ENCODE data around the gene IRGQ.
"Not testable (repeated sequence)": the region's sequence is repeated elsewhere in the genome, so short reads cannot be mapped to it uniquely, and the experiment has no call there.

IRGQ gene

DNA sequence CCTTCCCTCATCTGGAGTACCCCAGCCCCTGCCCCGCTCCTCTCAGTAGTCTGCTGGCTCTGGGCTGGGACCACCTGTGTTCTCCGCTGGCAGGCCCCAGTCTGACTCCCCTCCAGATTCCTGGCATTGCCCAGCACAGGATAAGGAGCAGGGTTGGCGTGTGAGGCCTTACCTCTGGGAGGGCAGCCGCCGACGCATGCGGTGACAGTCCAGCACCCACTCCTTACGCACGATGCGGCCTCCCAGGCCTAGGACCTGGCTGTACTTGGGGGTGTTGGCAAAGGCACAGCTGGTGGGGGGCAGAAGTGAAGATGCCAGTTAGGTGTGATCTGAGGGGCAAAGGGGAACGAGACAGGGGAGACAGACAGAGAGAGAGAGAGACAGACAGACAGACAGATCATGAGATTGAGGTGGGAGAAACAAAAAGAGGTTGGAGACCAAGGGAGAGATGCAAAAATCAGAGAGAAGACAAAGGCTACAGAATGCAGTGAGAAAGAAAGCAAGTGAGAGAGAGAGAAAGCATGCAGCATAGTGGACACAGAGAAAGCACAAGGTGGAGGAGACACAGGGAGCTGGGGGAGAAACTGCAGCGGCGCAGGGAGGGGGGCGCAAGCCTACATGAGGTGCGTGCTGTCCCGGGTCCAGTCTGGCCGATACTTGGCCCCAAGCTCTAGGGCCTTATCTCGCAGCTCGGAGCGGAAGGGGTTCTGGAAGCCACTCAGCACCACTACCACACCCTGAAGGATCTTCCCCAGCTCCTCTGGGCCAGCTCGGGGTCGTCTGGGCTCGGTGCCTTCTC is 44.3 kb downstream of the IRGQ start:
- H3K36me3 ChIP-seq (ENCODE audit: insufficient read depth, low read length) = peaks cover 63% of the 10 kb centered on the region
- H3K9me3 ChIP-seq (ENCODE audit: low read length) = no peaks in the 10 kb centered on the region
- no peaks in the 10 kb centered on the region for H3K27me3 ChIP-seq (ENCODE audit: insufficient read depth, low read length)
- H3K4me3 ChIP-seq (ENCODE audit: low read length) = no peak overlapping the region
- peaks cover 4% of the 10 kb centered on the region for H3K4me1 ChIP-seq (ENCODE audit: insufficient read depth, low read length)
- H2AFZ ChIP-seq (ENCODE audit: low read depth, low read length) = no peak overlapping the region

DNA sequence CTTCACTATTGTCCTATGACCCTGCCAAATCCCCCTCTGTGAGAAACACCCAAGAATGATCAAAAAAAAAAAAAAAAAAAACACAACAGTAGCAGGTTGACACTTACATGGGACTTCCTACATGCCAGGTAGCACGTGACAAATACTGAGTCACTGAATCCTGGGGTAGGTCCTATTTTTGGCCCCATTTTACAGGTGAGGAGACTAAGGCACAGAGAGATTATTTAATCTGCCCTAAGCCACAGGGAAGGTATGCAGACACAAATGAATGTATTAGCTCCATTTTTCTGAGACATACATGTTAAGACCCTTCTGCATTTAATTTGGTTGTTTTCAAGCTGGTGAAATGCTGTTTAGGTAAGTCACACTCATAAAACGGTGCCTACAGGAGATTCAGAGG is 47.2 kb downstream of the IRGQ start:
- Histone ChIP-seq H2AFZ (ENCODE audit: low read depth, low read length) (no peak overlapping the region), H3K4me3 (ENCODE audit: low read length) (no peak overlapping the region), H3K36me3 (ENCODE audit: insufficient read depth, low read length) (peaks cover 76% of the 10 kb centered on the region), H3K27me3 (ENCODE audit: insufficient read depth, low read length) (no peaks in the 10 kb centered on the region), H3K9me3 (ENCODE audit: low read length) (no peaks in the 10 kb centered on the region), H3K4me1 (ENCODE audit: insufficient read depth, low read length) (peaks cover 4% of the 10 kb centered on the region)

DNA sequence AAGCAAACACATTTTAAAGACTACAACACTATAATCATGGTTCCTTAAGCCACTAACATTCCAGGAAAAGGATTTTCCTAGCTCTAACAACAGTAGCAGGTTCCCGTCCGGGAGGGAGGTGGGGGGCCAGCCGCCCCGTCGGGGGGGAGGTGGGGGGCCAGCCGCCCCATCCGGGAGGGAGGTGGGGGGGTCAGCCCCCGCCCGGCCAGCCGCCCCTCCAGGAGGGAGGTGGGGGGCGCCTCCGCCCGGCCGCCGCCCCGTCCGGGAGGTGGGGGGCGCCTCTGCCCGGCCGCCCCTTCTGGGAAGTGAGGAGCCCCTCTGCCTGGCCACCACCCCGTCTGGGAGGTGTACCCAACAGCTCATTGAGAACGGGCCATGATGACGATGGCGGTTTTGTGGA is 48.0 kb downstream of the IRGQ start:
- H3K4me3 ChIP-seq (ENCODE audit: low read length); H3K9me3 ChIP-seq (ENCODE audit: low read length); H3K27me3 ChIP-seq (ENCODE audit: insufficient read depth, low read length); H2AFZ ChIP-seq (ENCODE audit: low read depth, low read length); H3K4me1 ChIP-seq (ENCODE audit: insufficient read depth, low read length): not testable (repeated sequence)
- H3K36me3 ChIP-seq (ENCODE audit: insufficient read depth, low read length) = peaks cover 78% of the 10 kb centered on the region

DNA sequence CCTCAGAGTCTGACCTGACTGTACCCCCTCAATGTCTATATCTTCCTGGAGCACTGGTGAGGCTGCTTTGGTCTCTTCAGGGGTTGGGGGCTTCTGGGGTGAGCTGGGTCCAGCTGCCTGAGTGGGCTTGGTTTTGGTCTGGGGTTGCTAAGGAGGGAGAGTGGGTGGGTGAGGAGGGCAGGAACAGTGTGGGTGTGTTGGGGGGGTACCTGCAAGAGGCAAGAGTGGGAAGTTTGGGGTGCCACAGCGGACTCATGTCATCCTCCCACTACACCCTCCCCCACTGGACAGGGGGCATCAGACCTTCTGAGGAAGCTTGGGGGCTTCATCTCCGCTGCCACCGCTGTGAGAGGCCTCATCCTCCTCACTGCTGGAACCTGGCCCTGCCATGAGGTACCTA is 49.4 kb downstream of the IRGQ start:
- Histone ChIP-seq H3K4me3 (ENCODE audit: low read length) (no peak overlapping the region), H3K9me3 (ENCODE audit: low read length) (no peaks in the 10 kb centered on the region), H2AFZ (ENCODE audit: low read depth, low read length) (no peak overlapping the region), H3K27me3 (ENCODE audit: insufficient read depth, low read length) (no peaks in the 10 kb centered on the region), H3K4me1 (ENCODE audit: insufficient read depth, low read length) (peaks cover 4% of the 10 kb centered on the region), H3K36me3 (ENCODE audit: insufficient read depth, low read length) (peaks cover 80% of the 10 kb centered on the region)

DNA sequence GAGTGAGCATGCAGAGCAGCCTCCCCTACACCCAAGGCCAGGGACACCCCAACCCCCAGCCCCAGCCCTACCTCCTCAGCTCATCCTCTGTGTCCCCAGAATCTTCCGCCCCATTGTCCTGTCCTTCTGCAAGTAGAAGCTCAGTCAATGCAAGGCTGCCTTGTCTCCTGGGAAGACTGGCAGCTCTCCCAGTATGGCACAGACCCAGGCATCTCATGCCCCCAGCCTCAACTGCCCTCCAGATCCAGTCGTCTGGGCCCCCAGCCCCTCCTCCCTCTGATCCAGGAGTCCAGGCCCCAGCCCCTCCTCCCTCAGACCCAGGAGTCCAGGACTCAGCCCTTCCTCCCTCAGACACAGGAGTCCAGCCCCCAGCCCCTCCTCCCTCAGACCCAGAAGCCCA is 50.0 kb downstream of the IRGQ start:
- Histone ChIP-seq H3K4me3 (ENCODE audit: low read length) (no peak overlapping the region), H3K36me3 (ENCODE audit: insufficient read depth, low read length) (peaks cover 77% of the 10 kb centered on the region)

DNA sequence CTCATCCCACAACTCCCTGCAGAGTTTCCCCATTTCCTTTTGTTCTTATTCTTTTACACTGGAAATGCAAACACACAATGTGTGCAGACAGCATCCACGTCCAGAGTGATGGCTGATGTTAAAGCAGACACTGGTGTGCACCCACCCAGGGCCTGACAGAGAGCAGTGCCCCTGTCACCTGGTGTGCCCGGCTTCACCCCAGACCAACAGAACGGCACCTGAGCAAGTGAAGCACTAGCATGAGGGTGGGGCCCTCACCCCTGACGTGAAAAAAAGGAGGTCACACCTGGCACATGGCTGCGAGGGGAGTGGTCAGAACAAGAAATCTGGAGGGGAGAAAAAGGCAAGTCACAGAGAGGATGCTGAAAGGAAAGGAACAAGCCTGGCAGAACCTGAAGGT is 50.7 kb downstream of the IRGQ start:
- H3K4me3 ChIP-seq (ENCODE audit: low read length) = no peak overlapping the region
- peaks cover 4% of the 10 kb centered on the region for H3K4me1 ChIP-seq (ENCODE audit: insufficient read depth, low read length)
- peaks cover 5% of the 10 kb centered on the region for H3K9me3 ChIP-seq (ENCODE audit: low read length)
- no peaks in the 10 kb centered on the region for H3K27me3 ChIP-seq (ENCODE audit: insufficient read depth, low read length)
- H2AFZ ChIP-seq (ENCODE audit: low read depth, low read length) = no peak overlapping the region
- H3K36me3 ChIP-seq (ENCODE audit: insufficient read depth, low read length) = peaks cover 78% of the 10 kb centered on the region

More for the DNA sequence above, 50.0 kb downstream of the IRGQ start:
- Histone ChIP-seq H3K9me3 (ENCODE audit: low read length) (peaks cover 1% of the 10 kb centered on the region), H3K27me3 (ENCODE audit: insufficient read depth, low read length) (no peaks in the 10 kb centered on the region), H3K4me1 (ENCODE audit: insufficient read depth, low read length) (peaks cover 4% of the 10 kb centered on the region), H2AFZ (ENCODE audit: low read depth, low read length) (no peak overlapping the region)

DNA sequence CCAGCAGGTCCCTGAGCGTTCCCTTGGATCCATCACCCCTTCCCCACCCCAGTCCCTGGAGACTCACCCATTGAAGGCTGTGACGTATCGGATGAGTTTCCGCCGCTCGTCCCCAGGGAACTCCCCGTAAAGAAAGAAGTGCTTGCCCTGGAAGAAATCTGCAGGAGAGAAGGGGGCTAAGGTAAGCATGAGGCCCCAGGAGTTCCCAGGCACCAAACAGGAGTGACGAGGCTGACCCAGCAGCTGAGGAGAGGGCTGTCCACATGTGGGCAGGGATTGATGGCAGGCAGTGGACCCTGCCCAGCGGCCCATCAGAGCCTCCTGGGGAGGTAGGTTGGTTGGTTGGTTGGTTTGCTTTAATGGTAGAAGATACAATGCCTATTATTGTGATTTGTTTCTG is 51.9 kb downstream of the IRGQ start:
- Histone ChIP-seq H3K27me3 (ENCODE audit: insufficient read depth, low read length) (no peaks in the 10 kb centered on the region), H3K36me3 (ENCODE audit: insufficient read depth, low read length) (peaks cover 77% of the 10 kb centered on the region), H3K4me1 (ENCODE audit: insufficient read depth, low read length) (peaks cover 4% of the 10 kb centered on the region), H3K4me3 (ENCODE audit: low read length) (no peak overlapping the region), H2AFZ (ENCODE audit: low read depth, low read length) (no peak overlapping the region), H3K9me3 (ENCODE audit: low read length) (peaks cover 13% of the 10 kb centered on the region)

DNA sequence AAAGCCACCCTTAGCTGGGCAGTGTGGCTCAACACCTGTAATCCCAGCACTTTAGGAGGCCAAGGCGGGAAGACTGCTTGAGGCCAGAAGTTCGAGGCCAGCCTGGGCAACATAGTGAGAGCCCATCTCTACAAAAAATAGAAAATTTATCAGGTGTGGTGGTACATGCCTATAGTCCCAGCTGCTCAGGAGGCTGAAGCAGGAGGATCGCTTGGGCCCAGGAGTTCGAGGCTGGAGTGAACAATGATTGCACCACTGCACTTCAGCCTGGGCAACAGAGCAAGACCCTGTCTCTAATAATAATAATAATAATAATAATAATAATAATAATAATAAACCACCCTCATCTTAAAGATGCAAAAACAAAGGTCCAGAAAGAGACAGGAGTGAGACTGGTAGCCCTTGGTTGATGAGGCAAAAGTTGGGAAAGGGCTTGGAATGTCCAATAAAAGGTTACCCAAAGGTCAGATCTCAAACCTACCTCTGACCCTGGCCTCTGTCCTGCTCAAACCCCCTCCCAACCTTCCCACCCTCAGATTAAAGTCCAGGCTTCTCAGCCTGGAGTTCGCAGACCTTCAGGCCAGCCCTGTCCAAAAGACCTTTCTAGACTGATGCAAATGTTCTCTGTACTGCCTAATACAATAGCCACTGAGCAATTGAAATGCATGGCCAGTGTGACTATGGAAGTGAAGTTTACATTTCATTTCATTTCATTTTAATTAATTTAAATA is 53.8 kb downstream of the IRGQ start:
- H2AFZ ChIP-seq (ENCODE audit: low read depth, low read length) = no peak overlapping the region
- no peak overlapping the region for H3K4me3 ChIP-seq (ENCODE audit: low read length)
- H3K36me3 ChIP-seq (ENCODE audit: insufficient read depth, low read length) = peaks cover 88% of the 10 kb centered on the region
- H3K4me1 ChIP-seq (ENCODE audit: insufficient read depth, low read length) = no peaks in the 10 kb centered on the region
- no peaks in the 10 kb centered on the region for H3K27me3 ChIP-seq (ENCODE audit: insufficient read depth, low read length)
- H3K9me3 ChIP-seq (ENCODE audit: low read length) = peaks cover 21% of the 10 kb centered on the region

DNA sequence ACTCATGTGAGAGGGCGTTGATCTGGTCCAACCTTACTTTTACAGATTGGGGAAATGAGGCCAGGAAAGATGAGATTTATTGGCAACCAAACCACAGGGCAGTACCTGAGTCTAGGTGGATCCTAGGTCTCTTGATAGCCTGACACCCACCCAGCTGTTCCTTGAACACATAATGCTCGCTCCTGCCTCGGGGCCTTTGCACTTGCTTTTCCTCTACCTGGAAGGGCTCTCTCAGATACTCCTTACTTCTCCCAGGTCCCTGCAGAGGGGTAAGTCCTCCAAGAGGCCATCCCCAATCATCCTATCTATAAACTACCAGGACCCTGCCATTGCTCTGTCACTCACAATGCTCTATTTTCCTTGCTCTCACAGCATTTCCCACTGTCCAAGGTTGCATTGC is 55.6 kb downstream of the IRGQ start:
- Histone ChIP-seq H2AFZ (ENCODE audit: low read depth, low read length) (no peak overlapping the region), H3K36me3 (ENCODE audit: insufficient read depth, low read length) (peaks cover 79% of the 10 kb centered on the region), H3K4me1 (ENCODE audit: insufficient read depth, low read length) (no peaks in the 10 kb centered on the region), H3K4me3 (ENCODE audit: low read length) (no peak overlapping the region), H3K27me3 (ENCODE audit: insufficient read depth, low read length) (no peaks in the 10 kb centered on the region), H3K9me3 (ENCODE audit: low read length) (peaks cover 21% of the 10 kb centered on the region)

DNA sequence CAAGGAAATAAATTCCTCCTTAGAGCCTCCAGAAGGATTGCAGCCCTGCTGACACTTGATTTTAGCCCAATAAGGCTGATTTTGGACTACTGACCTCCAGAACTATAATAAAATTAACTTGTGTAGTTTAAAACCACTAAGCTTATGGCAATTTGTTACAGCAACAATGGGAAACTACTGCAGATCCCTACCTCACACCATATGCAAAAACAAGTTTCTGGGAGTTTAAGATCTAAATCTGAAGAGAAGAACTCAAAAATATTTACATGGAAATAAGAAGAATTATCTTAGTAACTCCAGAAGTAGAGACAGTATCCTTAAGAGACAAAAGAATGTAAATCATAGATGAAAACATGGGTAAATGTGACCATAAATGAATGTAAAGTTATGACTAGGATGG is 57.0 kb downstream of the IRGQ start:
- peaks cover 67% of the 10 kb centered on the region for H3K36me3 ChIP-seq (ENCODE audit: insufficient read depth, low read length)

DNA sequence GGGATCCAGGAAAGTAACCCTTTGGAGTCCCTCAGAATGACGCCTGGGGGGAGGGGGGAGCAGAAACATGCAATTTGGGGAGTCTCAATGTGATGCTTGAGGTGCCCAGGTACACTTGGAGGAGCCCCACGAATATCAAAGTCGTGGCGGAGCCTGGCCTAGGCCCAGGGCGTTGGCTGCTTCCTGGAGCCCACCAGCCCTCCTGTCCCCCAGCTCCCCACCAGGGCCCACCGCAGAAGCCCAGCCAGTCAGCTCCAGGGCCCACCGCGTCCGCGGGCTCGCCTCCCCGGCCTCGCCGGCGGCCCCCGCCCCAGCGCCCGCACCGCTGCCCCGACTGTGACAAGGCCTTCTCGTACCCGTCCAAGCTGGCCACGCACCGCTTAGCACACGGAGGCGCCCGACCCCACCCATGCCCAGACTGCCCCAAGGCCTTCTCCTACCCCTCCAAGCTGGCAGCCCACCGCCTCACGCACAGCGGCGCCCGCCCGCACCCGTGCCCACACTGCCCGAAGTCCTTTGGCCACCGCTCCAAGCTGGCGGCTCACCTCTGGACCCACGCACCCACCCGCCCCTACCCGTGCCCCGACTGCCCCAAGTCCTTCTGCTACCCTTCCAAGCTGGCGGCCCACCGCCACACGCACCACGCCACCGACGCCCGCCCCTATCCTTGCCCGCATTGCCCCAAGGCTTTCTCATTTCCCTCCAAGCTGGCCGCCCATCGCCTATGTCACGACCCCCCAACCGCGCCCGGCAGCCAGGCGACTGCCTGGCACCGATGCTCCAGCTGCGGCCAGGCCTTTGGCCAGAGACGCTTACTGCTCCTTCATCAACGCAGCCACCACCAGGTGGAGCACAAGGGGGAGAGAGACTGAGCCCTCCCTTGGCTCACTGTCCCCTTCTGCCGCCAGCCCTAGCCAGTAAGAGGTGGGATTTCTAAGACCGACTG is 60.8 kb downstream of the IRGQ start:
- peaks cover 16% of the 10 kb centered on the region for H3K9me3 ChIP-seq (ENCODE audit: low read length)
- H3K4me3 ChIP-seq (ENCODE audit: low read length) = no peak overlapping the region
- no peak overlapping the region for H2AFZ ChIP-seq (ENCODE audit: low read depth, low read length)
- peaks cover 6% of the 10 kb centered on the region for H3K4me1 ChIP-seq (ENCODE audit: insufficient read depth, low read length)
- H3K27me3 ChIP-seq (ENCODE audit: insufficient read depth, low read length) = no peaks in the 10 kb centered on the region
- H3K36me3 ChIP-seq (ENCODE audit: insufficient read depth, low read length) = peaks cover 34% of the 10 kb centered on the region

More for the DNA sequence above, 57.0 kb downstream of the IRGQ start:
- Histone ChIP-seq H3K27me3 (ENCODE audit: insufficient read depth, low read length) (no peaks in the 10 kb centered on the region), H2AFZ (ENCODE audit: low read depth, low read length) (no peak overlapping the region), H3K4me1 (ENCODE audit: insufficient read depth, low read length) (no peaks in the 10 kb centered on the region), H3K9me3 (ENCODE audit: low read length) (peaks cover 21% of the 10 kb centered on the region), H3K4me3 (ENCODE audit: low read length) (no peak overlapping the region)

Measured in neuron (in vitro differentiated cells).